KG1 (cell line): ENCODE data around the gene SEMA5A.
"Not testable (repeated sequence)": the region's sequence is repeated elsewhere in the genome, so short reads cannot be mapped to it uniquely, and the experiment has no call there.

Experiments
- DNase-seq: peaks from one replicate; lab custom pipeline; 2025; lab: John Stamatoyannopoulos, UW

SEMA5A gene

DNA sequence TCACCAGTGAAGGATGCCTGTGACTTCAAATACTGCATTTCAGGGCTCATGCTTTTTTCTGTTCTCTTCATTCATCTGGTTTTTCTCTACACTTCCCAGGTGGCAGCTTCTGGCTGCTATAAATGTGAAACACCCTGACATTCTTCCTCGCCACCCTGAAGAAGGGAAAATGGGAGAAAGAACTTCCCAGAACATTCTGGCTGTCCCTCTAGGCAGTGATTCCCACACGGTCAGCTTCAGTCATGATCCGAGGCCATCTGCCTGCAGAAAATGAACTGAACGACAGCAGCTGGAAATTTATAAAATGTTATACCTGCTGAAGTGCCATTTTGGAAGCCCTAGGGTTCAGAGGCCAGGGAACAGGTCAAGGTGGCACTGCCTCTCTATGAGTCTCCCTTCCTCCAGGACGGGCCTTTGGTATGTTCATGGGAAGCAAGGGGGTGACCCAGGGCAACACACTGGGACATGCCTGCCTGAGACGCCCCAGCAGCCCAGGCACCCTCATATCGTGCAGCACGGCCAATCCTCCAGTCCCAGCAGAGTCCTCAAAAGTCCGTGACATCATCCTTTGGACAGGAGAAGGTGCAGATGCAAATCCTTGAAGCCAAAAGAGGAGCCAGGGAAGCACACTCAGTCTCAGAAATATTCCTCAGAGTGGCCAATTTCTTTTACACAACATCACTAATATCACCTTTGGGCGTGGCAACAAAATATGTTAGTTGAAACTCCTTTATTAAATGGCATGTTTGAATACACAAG is 107.1 kb downstream of the SEMA5A start:
- DNase-seq, result no peak

DNA sequence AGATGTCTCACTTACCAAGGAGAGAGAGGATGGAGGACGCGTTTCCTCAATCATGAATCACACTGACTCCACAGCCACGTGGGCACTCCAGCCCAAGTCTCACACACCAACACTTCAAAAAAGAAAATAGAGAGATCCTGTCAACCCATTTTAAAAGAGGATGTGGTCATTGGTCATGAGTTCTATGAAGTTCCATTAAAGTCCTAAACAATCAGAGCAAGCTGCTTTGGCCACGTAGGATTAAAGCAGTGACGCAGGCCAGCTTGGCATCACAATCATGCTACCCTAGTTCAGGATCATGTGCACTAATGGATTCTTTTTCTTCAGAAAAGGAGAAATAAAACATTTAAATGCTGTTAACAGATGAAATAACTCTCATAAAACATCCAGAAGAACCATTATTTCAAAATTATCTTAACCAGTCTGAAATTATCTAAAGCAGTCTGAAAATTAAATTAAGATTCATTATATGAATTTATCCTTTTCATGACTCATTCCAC is 108.1 kb downstream of the SEMA5A start:
- DNase-seq, result no peak

DNA sequence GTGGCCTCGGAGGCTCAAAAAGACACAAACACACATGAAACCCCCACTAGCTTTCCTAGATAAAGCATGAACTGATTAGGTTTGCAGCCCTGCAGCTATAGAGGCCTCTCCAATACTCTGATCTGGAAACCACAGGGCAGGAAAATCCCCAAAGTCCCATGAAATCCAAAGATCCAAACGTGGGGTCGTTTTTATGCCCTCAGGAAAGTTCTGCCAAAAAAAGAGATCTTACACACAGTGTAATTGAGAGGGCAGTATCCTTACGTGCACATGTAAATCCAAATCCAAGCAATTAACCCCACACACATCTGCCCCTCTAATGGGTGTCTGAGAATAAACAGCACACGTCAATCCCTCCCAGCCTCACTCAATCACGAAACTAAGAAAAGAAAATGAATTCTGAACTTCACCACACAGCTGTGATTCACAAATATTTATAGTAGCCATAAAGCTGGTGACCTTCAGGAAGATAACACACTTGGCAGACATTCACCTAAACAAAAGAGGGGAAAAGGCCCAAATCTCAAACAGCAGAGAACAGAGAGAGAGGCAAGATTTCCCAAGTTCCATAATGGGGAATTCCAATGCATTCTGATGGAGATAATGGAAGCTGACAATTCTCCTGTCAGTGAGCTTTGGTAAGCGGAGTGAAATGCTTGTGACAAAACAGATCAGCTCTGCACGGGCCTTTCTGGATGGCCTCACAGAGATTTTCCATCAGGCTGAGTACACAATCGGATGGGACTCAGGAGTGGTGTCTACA is 114.2 kb downstream of the SEMA5A start:
- no peak for DNase-seq

- DNase-seq, result no peak
Observed at GRCh38 chr5:9431151-9431495, 114.8 kb downstream of the SEMA5A start.

GRCh38 chr5:9430306-9430705 is 115.6 kb downstream of the SEMA5A start:
- no peak for DNase-seq

DNA sequence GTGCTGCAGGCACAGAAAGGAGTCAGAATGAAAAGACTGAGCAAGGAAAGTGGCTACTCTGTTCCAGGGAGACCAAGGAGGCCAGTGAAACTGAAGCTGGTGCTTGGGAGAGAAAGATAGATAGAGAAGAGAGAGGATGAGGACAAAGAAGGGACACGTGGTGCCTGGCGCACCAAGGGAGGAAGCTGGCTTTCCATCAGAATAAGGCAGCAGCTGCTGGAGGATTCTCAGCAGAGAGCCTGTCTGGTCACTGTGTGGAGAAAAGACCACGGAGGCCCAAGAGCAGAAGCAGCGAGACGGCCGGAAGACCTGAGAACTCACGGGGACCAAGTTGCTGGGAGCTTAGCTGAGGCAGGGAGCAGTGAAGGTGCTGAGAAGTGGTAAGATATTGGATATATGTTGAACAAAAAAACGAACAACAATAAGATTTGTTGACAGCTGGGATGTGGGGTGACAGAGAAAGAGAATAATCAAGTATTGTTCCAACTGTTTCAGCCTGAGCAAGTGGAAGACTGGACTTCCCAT is 116.1 kb downstream of the SEMA5A start:
- DNase-seq, result no peak

- no peak for DNase-seq
Observed at GRCh38 chr5:9428272-9428671, 117.6 kb downstream of the SEMA5A start.

- no peak for DNase-seq
Observed at GRCh38 chr5:9425710-9426109, 120.2 kb downstream of the SEMA5A start.

- DNase-seq, result no peak
Observed at GRCh38 chr5:9423571-9423970, 122.3 kb downstream of the SEMA5A start.

DNA sequence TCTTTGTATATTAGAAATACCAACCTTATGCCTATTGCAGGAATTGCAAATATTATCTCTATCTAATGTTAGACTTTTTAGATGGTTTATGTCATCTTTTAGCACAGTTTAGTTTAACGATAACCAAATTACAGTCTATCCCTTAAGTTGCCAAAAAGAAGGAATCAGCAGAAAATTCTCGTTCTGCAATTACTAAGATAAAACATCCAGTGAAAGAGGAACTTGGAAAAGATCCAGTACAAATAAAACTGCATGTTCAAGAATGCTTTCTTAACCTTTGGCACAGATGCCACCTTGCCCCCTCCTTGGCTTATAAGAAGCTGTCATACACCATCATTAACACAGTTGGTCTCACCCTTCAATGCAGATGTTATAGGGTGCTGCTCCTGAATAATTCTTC is 124.0 kb downstream of the SEMA5A start:
- DNase-seq, result no peak

GRCh38 chr5:9419794-9420193 is 126.1 kb downstream of the SEMA5A start:
- DNase-seq, result no peak

GRCh38 chr5:9415566-9415965 is 130.3 kb downstream of the SEMA5A start:
- DNase-seq, result no peak

DNA sequence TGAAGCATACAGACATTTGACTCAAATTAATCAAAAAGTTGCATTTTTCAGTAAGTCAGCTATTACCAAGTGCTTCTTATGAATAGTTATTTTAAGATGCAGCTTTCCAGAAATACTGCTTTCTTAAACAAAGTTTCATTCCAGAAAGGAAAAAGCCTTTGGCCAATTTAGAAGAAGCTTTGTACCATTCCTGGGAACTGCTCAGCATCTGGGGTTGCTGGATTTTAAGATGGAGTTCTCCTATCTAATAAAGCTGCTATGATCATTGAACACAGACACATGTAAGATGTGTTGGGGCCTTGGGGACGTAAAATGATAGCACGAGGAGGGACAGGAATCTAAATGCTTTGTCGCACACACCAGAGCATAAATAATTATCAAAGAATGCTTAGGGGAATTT is 130.8 kb downstream of the SEMA5A start:
- no peak for DNase-seq

DNA sequence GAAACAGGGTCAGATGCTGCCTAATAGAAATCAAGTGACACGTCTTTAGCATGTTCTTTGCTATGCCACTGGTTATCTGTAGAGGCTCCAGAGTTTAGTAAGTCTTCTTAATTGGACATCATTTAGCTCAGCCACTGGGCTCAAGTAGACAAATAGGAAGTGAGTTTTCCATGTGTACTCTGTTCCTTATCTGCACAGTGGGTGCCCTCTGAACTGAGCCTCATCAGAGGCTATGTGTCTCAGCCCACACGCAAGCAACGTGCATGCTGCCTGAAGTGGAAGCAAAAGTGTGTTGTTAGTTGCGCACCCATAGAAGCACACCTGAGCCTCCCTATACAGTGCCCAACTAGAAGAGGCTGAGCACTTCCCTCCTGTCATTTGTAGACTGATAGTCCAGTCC is 134.7 kb downstream of the SEMA5A start:
- no peak for DNase-seq

DNA sequence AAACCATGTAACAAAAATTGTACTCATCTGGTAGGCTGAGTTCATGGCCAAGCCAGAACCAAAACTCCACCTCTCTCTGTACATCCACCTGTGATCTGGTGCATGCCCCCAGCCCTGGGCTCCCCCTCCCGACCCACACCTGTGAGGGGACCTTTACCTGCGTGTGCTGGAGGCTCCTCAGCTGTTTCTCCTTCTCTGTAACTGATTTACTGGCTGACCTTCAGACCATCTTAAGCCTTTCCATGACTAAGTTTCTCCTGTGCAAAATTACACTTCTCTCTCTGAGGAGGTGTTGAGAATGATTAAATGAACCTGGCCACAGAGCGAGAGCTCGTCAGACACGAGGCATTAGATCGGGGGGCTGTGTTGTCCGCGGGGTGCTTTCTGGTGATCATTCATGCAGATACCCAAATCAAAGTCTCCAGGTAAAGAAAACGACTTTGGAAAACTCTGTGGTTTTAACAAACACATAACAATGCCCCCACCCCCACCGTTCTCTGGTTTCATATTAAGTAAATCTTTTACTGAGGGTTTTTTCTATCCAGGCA is 136.4 kb downstream of the SEMA5A start:
- no peak for DNase-seq

GRCh38 chr5:9408964-9409363 is 136.9 kb downstream of the SEMA5A start:
- no peak for DNase-seq

DNA sequence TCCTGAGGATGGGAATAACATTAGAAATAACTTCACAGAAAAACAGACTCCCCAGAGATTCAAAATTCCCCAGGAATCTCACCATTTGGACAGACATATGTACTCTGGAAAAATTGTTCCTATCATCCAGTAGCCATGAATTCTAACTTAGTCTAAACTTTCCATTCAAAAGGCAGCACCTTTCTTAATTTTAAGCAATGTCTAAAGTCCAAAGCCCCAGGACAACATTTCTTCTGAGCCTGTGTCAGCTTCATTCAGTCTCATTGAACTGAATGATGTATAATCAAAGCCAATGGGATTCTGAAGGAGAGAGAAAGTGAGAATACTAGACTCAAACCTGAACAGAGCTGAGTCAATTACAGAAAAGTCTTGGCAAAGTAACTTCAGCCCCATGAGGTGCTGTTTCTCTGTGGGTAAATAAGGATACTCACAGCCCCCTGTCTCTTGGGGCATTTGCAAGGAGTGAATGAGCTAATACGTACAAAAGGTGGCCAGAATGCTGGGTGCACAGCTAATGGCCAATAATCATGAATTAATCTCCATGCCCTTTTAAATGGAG is 140.6 kb downstream of the SEMA5A start:
- no peak for DNase-seq

DNA sequence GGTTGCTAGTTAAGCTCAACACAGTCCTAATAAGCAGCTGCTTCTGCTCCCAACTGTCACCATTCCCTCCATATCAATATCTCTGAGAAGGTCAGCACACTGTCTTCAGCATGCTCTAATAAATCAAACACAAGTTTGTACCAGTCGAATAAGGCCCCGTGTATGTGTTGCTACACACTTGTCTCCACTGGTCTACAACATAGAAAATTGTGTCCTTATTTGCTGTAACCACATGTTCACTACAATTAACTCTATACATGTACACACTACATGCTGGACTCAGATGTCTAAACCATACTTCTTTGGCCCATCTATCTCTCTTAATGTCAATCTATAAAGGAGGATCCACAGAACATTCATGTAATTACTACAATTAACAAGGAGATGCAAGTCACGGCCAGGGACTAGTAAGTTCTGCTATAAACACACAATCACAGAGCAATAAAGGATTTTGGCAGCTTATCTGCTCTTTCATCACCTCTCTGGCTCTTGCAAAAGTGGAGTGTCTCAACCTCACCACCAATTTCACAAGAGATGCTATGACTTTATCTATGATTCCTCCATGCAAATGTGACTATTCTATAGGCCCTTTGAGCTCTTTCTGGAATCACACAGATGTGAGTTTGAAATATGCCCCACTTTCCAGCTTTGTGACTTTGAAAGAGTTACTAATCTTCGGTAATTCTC is 143.9 kb downstream of the SEMA5A start:
- no peak for DNase-seq

GRCh38 chr5:9399783-9400182 is 146.1 kb downstream of the SEMA5A start:
- not testable (repeated sequence) for DNase-seq

- DNase-seq, result no peak
Observed at GRCh38 chr5:9399094-9399493, 146.8 kb downstream of the SEMA5A start.

- DNase-seq, result no peak
Observed at GRCh38 chr5:9398227-9398626, 147.6 kb downstream of the SEMA5A start.

GRCh38 chr5:9396285-9396770 is 149.5 kb downstream of the SEMA5A start:
- no peak for DNase-seq
